HL-60 (cell line): ENCODE measurements around the gene GPR162.

Experiments
- CTCF ChIP-seq: IDR thresholded peaks from one replicate; pipeline ENCODE4 v1.5.1; 2011; ENCODE audit warnings: low read length, control low read depth, inconsistent platforms; ENCODE audit not compliant: insufficient read depth
- GABPA ChIP-seq: IDR thresholded peaks from 2 replicates; pipeline ENCODE4 v1.6.1; 2012; ENCODE audit warnings: low read depth

- TF ChIP-seq CTCF = no peak
- no peak for TF ChIP-seq GABPA
Observed at GRCh38 chr12:6823182-6824084, 1.8 kb downstream of the GPR162 start.
